Mucosa of gallbladder (tissue), 1 donor: ENCODE data around the gene OCA2. TPM values are rescaled to one million over a fixed set of nuclear protein-coding genes. Genes with fewer than 3 reads are reported as not detected.

Source experiments
- DNase-seq: peaks from one replicate; pipeline ENCODE4 v3.0.0-alpha.2; 2020; ENCODE audit warnings: low spot score
- total RNA-seq: library from RNA; stranded (reverse); gene quantifications from one replicate; pipeline ENCODE4 v1.2.1, GENCODE V29; 2021
- donor health status: DM: no; HTN: no; CAD: no.

The OCA2 gene
- total RNA-seq, 1 donor from 2014 or later, result not detected

DNA sequence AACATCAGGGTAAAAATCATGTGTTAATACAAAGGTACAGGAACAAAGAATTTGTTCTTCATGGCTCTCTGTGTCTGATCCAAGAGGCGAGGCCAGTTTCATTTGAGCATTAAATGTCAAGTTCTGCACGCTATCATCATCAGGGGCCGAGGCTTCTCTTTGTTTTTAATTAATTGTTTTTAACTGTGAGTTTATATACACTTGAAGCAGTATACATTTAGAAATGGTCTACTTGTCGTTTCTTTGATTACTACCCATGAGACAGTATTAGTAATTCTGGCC, 21.2 kb upstream of the OCA2 start:
- DNase-seq, result no peak

DNA sequence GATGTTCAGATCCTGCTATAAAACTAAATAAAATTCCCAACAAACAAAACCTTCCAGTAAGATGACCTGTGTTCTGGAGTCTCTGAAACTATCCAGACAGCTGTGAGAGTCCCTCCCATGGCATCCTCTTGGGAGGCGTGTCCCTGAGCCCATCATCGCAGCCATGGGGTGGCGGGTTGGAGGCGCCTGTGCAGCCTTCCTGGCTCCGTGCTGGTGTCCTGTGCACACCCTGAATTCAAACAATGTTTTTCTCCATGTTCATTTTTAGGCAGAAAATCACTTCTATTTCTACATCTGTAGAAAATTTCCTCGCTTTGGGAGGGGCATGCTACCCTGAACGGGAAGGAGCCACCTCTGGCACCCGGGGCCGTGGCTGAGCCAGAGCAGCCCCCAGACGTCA, 19.4 kb upstream of the OCA2 start:
- no peak for DNase-seq

DNA sequence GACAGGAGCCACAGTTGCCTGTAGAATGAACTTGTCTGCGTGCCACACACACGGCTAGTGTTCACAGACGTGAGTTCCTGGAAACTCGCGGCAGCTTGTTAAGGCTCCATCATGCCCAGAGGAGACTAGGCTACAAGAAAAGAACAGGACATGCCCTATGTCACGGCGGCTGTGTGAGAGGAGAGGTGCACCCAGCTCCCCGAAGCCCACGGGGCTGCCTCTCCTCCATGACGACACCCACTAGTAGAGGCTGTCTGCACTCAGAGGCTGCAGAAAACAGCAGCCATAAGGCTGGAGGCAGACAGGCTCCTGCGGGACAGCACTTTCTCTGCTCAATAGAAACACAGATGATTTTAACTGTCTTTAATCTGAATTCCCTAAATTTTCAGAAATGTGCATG, 19.0 kb upstream of the OCA2 start:
- DNase-seq, result no peak

DNA sequence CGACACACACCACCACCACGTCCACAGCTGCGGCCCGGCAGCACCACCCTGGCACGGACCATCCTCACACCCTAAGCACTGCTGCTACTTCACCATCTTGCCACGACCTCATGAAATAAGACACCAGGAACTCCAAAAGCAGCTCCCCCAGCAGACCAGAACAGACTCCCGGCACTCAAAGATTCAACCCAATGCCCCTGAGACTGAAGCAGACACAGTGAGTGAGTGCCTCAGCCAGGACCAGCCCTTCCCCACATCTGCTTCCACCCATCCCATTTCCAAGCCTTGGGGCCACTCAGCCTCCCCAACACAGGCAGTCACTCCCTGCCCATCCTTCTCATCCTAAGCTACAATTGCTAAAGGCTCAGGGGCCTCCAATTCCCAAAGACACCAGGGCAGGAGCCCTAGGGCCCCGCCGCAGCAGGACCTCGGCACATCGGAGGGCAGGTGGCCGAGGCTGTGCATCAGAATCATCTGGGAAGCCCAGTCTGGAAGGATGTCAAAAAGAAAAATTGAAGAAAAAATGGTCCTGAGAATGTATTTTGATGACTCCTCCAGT, 18.4 kb upstream of the OCA2 start:
- DNase-seq, result no peak

DNA sequence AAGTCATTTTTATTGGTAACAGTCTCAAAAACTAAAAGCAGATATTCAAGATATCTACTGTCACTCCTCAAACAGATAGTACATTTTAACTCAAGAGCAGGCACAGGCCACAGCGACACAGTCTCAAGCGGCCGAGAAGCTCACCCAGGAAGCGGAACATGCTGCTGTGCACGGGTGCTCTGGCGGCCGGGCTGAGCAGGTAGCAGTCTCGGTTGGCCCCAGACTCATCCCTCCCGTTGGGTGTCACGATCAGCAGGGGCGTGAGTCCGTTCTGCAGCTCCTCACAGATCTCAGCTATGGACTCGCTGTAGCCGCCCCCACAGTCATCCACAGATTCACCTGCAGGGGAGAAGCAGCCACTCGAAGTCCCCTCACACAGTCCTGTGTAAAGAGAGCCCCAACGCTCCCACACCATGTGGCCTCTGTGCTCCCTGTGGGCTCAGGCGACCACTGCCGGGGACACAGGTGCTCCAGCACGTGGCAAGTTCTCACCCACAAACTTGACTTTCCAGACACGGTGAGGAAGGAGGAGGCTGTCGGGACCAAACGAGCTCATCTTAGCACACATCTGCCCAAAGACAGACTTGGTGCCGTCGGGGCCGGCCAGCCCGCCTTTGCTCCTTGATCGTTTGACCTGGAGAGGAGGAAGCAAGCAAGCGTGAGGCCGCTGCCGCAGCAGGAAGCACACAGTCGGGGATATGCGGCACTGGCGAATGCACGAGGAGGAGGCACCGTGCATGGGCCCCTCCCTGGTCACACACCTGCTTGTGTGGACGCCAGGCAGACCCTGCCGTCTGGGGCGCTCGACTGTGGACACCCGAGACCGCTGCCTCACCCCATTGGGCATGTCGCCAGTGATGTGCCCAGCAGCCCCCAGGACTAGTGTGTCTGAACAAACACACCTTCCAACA, 17.7 kb upstream of the OCA2 start:
- DNase-seq, result no peak

DNA sequence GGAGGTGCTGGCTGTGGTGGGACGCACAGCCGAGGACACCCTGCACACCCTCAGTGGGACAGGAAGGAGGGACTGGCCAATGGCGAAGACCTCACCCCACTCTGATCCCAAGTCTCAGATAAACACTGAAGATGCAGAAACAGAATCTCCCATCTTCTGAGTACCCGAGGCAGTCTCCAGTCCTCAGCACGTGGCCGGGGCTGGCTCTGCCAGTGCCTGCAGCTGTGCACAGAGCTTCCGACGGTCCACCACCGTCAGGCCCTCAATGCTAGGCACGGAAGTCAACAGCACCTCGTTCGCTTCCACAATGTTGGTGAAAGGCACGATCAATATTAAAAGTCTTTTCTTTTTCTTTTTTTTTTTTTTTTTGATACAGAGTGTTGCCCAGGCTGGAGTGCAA, 16.8 kb upstream of the OCA2 start:
- DNase-seq, result no peak

DNA sequence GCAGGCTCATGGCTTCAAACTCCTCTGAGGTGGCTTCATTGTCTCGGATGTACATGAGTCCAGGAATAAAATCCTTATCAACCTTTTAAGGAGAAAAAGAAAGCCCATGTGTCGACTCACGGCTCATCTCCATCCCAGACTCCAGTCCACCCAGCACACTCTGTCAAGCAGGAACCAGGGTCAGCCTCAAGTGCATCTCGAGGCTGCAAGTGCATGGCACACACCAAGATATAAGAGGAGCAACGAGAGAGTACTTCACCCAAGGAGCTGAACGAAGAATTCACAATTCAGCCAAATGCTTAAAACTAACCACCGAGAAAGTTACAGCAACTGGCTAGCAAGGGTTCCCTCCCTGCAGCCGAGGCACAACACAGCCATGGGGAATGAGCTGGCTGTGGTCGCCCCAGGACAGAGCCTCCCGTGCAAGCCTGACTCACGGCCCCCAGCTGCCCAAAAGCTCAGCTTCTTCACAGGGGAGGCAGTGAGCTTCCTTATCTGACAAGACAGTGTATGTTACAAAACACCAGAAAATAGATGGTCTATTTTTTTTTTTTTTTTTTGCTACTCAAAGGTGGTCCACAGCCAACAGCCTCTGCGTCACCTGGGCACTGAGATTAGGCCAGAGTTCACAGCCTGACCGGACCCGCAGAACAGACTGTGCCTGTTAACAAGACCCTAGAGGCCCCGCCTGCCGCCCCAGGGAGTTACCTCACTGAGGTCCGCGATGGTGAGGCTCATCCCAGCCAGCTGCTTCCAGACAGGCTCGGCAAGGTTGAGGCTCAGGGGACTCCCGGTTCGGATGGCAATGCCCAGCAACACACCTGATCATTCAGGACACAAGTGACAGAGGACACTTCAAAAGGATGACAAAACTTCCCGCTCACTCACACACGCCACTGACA, 15.9 kb upstream of the OCA2 start:
- no peak for DNase-seq

DNA sequence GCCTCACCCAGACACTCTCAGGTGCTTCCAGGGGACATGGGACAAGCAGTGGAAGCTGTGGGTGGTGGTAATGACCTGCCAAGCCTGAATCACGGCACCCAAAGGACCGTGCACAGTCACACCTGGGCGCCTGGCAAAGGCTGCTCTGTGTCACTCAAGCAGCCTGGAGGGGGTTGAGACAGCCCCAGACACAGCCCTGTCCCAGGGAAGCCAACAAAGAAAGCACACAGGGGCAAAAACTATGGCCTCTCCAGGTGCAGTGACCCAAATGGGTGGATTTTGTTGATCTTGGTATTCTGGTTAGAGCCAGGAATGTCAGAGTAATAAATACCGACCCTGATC, 15.0 kb upstream of the OCA2 start:
- no peak for DNase-seq

DNA sequence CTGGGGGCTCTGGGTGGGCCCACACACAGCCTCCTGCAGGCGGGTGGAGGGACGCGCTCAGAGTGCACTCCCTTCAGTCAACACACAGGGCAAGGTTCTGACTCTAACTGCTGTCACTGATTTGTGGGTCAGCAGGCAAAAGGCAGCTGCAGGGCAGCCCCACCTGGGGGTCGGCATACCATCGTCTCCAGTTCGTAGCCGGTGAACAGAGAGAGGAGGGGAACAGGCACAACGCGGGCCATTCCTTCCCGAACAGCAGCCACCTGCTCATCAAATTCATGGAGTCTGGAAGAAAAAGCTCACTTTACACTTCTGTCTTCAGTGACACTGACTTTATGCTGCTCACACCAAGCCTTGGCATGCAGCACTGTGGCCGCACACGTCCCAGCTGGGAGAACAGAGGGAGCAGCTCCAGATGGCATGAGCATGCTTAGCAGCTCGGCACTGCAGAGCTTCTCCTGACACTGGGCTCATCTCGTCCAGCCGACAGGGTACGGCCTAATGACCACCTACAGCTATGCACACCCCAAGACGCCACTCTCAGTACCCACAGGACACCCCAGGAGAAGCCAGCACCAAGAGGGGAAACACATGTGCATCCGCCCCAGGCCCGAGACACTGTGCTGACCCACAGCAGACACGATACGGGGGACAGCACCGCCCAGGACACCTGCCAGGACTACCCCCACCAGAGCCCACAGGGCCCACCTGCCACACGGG, 14.4 kb upstream of the OCA2 start:
- no peak for DNase-seq

DNA sequence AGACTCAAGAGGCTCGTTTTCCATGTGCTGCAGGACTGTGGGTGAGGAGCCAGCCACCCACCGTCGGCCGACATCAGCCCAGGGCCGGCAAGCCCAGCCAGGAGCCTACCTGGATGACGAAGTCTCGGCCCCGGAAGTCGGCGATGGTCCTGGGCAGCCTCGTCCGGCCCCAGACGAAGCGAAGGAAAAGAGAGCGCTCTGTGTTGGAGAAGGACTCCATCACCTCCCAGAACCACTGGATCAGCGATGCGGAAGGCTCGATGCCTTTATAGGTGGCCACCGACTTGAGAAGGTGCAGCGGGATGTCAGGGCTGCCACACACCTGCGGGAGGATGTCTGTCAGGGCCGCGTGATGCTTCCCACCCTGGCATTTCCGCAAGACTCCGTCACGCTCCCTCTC, 13.8 kb upstream of the OCA2 start:
- DNase-seq, result no peak

DNA sequence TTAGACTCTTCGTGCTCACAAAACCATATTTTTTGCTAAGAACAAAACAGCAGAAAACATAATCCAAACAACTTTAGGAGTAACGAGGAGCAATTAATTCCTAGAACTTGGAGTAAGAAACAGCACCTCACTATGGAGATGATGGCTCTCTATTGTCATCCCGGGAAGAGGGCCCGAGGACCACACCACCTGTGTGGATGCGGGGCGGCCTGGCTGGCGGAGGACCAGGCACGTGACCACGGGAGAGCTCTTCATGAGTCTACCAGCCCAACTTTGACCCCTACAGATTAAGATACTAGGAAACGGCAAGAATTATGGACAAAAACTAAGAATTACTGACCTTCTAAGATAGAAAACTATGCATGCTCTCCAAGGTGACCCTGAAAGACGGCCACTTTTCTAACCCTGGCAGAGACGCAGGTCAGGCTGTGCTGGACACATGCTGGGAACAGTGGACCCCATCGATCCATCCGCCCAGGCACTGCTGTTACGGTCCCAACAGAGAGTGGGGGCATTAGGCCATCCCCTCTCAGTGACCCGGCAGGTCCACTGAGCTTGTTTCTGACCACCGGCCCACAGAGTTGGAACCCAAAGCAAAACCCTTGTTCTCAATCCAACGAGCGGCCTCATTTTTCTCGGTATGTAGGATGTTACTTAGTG, 13.1 kb upstream of the OCA2 start:
- DNase-seq, result no peak

DNA sequence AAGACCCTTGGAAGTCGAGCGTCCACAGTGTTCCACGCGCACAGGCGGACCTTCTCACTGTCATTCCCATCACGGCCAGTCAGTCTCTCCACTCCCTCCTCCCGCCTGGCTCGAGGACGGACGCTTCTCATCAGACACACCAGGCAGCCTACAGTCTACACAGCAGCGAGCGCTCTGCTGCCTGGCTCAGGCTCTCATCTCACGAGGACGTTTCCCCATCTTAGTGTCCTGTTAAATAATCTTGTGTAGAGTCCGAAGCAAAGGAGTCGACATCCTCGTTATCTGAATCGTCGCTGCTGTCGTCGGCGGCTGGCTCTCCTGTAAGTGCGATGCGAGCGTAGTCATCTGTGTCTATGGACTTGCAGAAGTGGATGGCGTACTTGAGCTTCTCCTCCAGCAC, 12.4 kb upstream of the OCA2 start:
- no peak for DNase-seq

DNA sequence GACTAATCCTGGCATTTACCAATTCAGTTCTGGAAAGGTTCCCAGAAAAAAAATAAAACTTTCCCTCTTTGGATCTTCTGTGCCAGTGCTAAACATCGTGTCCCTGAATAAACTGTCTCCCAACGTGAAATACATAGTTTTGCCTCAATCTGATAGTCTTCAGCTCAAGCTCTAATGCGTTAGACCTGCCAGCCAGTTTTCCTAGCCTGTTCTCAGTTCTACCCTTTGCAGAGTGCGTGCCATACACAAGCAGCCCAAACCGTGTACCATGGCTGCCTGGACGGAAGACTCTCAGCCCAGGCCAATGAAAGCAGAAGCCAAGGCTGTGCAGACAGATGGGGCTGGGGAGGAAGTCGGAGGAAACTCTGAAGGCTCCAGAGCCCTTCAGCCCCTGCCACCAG, 11.4 kb upstream of the OCA2 start:
- DNase-seq, result no peak

DNA sequence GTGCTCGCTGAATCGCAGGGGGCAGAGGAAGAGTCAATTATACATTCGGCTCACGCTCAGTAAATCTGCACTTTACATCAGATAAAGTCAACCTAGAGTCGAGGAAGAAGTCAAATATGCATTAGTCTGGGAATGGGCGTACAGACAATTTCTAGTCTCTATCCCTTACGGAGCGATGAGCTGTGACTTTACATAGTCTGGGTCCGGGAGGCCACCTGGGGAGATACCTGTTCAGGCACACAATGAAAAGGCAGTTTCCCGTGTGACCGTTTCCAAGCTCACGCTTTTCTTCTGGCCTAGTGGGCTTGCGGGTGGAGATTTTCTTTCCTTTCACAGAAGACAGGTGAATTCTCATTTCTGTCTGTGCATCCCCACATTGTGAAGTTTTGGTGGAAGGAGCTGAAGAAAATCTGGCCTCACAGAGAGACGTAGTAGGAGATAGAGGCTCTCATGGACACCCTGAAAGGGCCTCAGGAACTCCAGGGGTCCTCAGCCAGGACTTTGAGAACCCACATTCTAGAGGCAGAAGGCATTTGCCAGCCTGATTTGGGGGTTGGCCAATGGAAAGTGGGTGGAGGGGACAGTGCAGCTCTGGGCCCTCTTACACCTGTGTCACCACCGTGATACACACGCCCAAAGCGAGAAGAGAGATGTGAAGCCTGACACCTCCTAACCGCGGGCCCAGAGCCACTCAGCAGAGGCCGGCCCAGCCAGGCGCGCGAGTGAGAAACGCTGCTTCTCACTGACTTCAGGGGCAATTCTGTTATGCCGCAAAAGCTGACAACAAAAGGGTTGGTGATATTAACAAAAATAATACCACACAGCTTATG, 10.7 kb upstream of the OCA2 start:
- no peak for DNase-seq

DNA sequence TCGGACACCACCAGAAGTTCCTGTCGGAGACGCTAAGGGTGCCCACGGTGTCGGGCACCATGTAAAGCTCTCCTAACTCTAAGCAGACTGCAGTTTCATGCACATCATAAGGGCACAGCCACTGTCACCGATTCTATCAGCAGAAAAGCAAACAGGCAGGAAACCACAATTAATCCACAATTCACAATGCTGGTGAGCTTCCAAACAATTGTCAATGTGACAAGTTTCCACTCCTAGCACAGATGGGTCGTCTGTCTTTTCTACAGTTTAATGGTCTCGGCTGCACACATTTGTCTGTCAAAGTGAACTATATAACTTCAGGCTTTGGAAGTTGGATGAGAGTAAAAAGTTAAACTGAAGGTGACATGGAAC, 8.8 kb upstream of the OCA2 start:
- DNase-seq, result no peak

DNA sequence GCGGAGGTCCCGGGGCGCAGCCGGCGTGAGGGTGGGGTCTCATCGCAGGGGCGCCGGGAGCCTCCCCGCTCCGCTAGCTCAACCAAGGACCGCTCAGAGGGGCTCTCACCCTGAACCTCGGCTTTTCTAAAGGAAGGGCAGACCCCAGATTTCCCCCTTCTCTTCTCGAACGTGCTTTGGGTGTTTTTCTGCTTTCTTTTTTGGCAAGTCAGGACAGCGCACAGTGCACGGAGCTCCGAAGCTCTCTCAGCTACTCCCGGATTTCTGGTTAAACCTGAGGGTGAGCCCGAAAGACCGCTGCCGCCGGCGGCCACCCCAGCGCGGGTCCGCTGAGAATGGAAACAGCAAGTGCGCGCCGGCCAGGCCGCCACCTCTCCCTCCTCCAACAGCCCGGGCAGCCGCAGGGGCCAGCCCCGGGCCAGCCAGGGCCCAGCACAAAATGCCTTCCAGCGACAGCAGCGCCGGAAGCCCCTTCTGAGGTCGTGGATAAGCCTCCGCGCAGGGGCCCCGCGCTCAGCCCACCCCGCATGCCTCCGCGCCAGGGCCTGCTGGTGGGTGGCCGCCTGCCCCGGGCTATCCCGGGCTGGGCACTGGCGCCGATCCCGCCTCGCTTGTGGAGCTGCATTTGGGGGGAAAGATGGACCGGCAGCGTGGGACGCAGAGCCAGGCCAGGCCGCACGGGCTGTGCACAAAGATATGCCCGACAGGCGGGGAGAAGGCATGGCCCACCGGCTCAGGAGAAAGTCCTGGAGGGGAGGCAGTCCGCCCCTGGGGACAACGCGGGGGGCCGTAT, 8.2 kb upstream of the OCA2 start:
- no peak for DNase-seq

DNA sequence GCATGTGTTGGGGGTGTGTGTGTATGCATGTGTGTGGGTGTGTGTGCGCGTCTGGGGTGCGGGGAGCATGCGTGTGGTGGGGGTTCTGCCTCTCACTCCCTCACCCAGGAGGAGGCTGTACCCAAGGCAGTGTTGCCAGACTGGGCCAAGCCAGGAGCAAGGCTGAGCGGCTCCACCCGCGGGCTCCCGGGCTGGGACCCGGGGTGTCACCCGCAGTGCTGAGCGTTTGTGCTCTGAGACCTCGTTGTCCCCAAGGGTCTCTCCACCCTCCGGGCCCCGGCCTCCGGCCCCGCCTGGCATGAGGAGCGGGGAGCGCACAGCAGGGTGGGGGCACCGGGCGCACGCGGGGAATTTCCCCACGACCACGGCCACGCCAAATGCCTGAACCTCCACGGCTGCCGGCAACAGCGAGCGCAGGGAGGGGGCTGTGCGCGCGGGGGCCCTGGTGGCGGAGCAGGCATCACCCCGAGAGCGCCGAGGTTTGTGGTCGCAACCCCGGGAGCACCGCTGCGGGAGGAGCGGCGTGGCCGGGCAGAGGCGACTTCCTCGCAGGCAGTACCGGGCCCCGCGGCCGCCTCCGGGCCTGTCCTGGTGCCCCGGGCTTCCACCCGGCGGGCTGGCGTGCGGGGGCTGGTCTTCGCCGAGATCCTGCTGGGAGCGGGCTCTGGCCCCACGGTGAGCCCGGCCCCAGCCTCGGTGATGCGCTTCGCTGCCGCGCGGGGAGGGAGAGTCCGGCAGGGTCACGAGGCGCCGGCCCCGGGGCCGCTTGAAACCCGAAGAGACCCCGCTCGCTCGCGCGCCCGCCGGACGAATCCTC, 7.4 kb upstream of the OCA2 start:
- DNase-seq, result no peak

DNA sequence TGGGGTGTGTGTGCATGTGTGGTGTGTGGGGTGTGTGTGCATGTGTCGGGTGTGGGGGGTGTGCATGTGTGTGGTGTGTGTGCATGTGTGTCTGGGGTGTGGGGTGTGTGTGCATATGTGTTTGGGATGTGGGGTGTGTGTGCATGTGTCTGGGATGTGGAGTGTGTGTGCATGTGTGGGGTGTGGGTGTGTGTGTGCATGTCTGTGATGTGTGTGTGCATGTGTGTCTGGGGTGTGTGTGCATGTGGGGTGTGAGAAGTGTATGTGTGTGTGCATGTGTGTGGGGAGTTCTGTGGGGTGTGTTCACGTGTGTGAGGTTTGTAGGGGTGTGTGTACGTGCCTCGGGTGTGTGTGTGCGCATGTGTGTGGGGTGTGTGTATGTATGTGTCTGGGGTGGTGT, 6.7 kb upstream of the OCA2 start:
- no peak for DNase-seq

DNA sequence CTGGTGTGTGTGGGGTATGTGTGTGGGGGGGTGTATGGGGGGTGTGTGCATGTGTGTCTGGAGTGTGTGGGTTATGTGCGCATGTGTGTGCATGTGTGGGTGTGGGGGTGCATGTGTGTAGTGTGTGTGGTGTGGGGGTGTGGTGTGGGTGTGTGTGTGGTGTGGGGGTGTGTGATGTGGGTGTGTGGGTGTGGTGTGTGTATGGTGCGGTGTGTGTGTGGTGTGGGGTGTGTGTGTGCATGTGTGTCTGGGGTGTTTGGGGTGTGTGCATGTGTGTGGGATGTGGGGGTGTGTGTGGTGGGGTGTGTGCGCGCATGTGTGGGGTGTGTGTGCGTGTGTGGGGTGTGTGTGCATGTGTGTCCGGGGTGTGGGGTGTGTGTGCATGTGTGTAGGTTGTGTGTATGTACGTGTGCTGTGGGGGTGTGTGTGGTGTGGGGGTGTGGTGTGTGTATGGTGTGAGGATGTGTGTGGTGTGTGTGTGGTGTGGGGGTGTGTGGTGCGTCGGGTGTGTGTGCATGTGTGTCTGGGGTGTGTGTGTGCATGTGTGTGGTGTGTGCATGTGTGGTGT, 6.2 kb upstream of the OCA2 start:
- DNase-seq, result no peak
